ENCODE data around the gene RGS6.

- TF ChIP-seq YY1 (IDR thresholded peaks at IDR 0.05; ENCODE audit: insufficient read depth, insufficient read length) (no peak), ZNF274 (IDR thresholded peaks at IDR 0.05; ENCODE audit: low read depth, low read length) (no peak), SUZ12 (IDR thresholded peaks at IDR 0.05; ENCODE audit: extremely low read depth, insufficient read depth, insufficient read length) (no peak)
These were observed 27.2 kb upstream of the RGS6 start for GRCh38 chr14:71905031-71905430.
